Islet of Langerhans (tissue), 1 donor: ENCODE measurements around the gene SLC6A5.

Experiments used
- FAIRE-seq: peaks from one replicate; lab custom pipeline; 2011; peaks lifted over from hg19 to GRCh38; lab: Jason Lieb, UNC

SLC6A5 gene

GRCh38 chr11:20596205-20597153 is 2.9 kb upstream of the SLC6A5 start:
- FAIRE-seq: no peak

- FAIRE-seq: no peak
These were observed 2.2 kb upstream of the SLC6A5 start for GRCh38 chr11:20597154-20597679.

- no peak for FAIRE-seq
These were observed 1.5 kb upstream of the SLC6A5 start for GRCh38 chr11:20597680-20598484.

GRCh38 chr11:20598492-20598891 is 916 bp upstream of the SLC6A5 start:
- FAIRE-seq: no peak

GRCh38 chr11:20600020-20600346 is 575 bp downstream of the SLC6A5 start:
- no peak for FAIRE-seq

- FAIRE-seq: no peak
These were observed 1.1 kb downstream of the SLC6A5 start for GRCh38 chr11:20600551-20600950.

- no peak for FAIRE-seq
These were observed 2.0 kb downstream of the SLC6A5 start for GRCh38 chr11:20601221-20601914.

- FAIRE-seq: no peak
These were observed 4.9 kb downstream of the SLC6A5 start for GRCh38 chr11:20604295-20604803.

GRCh38 chr11:20604864-20605601 is 5.6 kb downstream of the SLC6A5 start:
- FAIRE-seq: no peak

GRCh38 chr11:20605602-20606091 is 6.2 kb downstream of the SLC6A5 start:
- no peak for FAIRE-seq

GRCh38 chr11:20608934-20609333 is 9.5 kb downstream of the SLC6A5 start:
- FAIRE-seq: no peak

- no peak for FAIRE-seq
These were observed 10.6 kb downstream of the SLC6A5 start for GRCh38 chr11:20609727-20610707.

- no peak for FAIRE-seq
These were observed 11.4 kb downstream of the SLC6A5 start for GRCh38 chr11:20610825-20611224.

GRCh38 chr11:20611445-20611844 is 12.0 kb downstream of the SLC6A5 start:
- FAIRE-seq: no peak

- no peak for FAIRE-seq
These were observed 12.5 kb downstream of the SLC6A5 start for GRCh38 chr11:20611892-20612291.

- FAIRE-seq: no peak
These were observed 13.0 kb downstream of the SLC6A5 start for GRCh38 chr11:20612416-20612815.

GRCh38 chr11:20616920-20617319 is 17.5 kb downstream of the SLC6A5 start:
- no peak for FAIRE-seq

GRCh38 chr11:20617346-20618005 is 18.1 kb downstream of the SLC6A5 start:
- no peak for FAIRE-seq

GRCh38 chr11:20618083-20618482 is 18.7 kb downstream of the SLC6A5 start:
- FAIRE-seq: no peak

GRCh38 chr11:20620988-20621387 is 21.6 kb downstream of the SLC6A5 start:
- FAIRE-seq: no peak
